ENCODE data around the gene SDK2. TPM values are rescaled to one million over a fixed set of nuclear protein-coding genes. Genes with fewer than 3 reads are reported as not detected.

SDK2 gene
- total RNA-seq, 4 donors from 2014 or later = 1.5 to 7.0 (median 3.7) TPM

GRCh38 chr17:73493956-73494926 lies 150.0 kb downstream of the SDK2 start:
- Histone ChIP-seq H3K27ac (no peak overlapping the region), H3K4me3 (replicated peaks in 1 of 3) (no peak overlapping the region), H3K27me3 (no peaks in the 10 kb centered on the region), H3K4me1 (no peaks in the 10 kb centered on the region), H3K9me3 (no peaks in the 10 kb centered on the region), H3K36me3 (no peaks in the 10 kb centered on the region)
- intact Hi-C loops (cut with DNase I) = no loop called here
- WGBS, 2 donors = 66% methylated on average over 19 to 20 of the region's 24 CpGs
- no peak for DNase-seq
- TF ChIP-seq CTCF (IDR thresholded peaks at IDR 0.05) = no peak
- TF ChIP-seq POLR2A (IDR thresholded peaks at IDR 0.05) = no peak

GRCh38 chr17:73492821-73493814 lies 151.1 kb downstream of the SDK2 start:
- 37 to 51% methylated on average over 20 to 21 of the region's 22 CpGs for WGBS, 2 donors
- Histone ChIP-seq H3K27me3 (no peaks in the 10 kb centered on the region), H3K36me3 (no peaks in the 10 kb centered on the region), H3K27ac (no peak overlapping the region), H3K9me3 (no peaks in the 10 kb centered on the region), H3K4me1 (no peaks in the 10 kb centered on the region), H3K4me3 (replicated peaks in 1 of 3) (no peak overlapping the region)
- intact Hi-C loops (cut with DNase I) = no loop called here
- no peak for DNase-seq
- TF ChIP-seq POLR2A (IDR thresholded peaks at IDR 0.05) (no peak), CTCF (IDR thresholded peaks at IDR 0.05) (no peak)

- WGBS, 2 donors = 53 to 72% methylated on average over 12 of the region's 12 CpGs
- H3K27ac ChIP-seq = no peak overlapping the region
- H3K36me3 ChIP-seq = no peaks in the 10 kb centered on the region
- intact Hi-C loops (cut with DNase I) = no loop called here
- no peaks in the 10 kb centered on the region for H3K4me1 ChIP-seq
- H3K4me3 ChIP-seq (replicated peaks in 1 of 3) = no peak overlapping the region
- no peaks in the 10 kb centered on the region for H3K9me3 ChIP-seq
- TF ChIP-seq CTCF (IDR thresholded peaks at IDR 0.05) = no peak
- no peak for TF ChIP-seq POLR2A (IDR thresholded peaks at IDR 0.05)
- no peak for DNase-seq
- no peaks in the 10 kb centered on the region for H3K27me3 ChIP-seq
Measured at GRCh38 chr17:73492125-73492820, 152.0 kb downstream of the SDK2 start.

GRCh38 chr17:73491648-73492047 lies 152.6 kb downstream of the SDK2 start:
- 94 to 95% methylated on average over 9 of the region's 9 CpGs for WGBS, 2 donors
- DNase-seq = no peak
- H3K27me3 ChIP-seq = no peaks in the 10 kb centered on the region

More at GRCh38 chr17:73491648-73492047, 152.6 kb downstream of the SDK2 start:
- no peaks in the 10 kb centered on the region for H3K4me1 ChIP-seq
- H3K27ac ChIP-seq = no peak overlapping the region
- H3K36me3 ChIP-seq = no peaks in the 10 kb centered on the region
- intact Hi-C loops (cut with DNase I) = no loop called here
- H3K4me3 ChIP-seq (replicated peaks in 1 of 3) = no peak overlapping the region
- TF ChIP-seq CTCF (IDR thresholded peaks at IDR 0.05) = no peak
- no peak for TF ChIP-seq POLR2A (IDR thresholded peaks at IDR 0.05)
- H3K9me3 ChIP-seq = no peaks in the 10 kb centered on the region

Measured in thyroid gland (tissue), 4 donors.